Adrenal gland (tissue), 5 donors: ENCODE measurements around the gene ZSWIM8.

ENCODE experiments used
- POLR2A ChIP-seq, 2 donors: fragments of 450-650 bp; IDR thresholded peaks; one replicate each; pipeline ENCODE4 v1.6.1; 2017; ENCODE audit warnings: antibody characterized with exemption in 2 of 2, mild to moderate bottlenecking in 2 of 2, moderate library complexity in 1 of 2
- TF ChIP-seq, protein P1 (sequence below), 6 experiments: fragments of 450-650 bp in 4 of 6; fragments of 200-600 bp in 2 of 6; sonication (generic) in 1 of 6; IDR thresholded peaks; 1 replicate in 5 of 6; 2 replicates in 1 of 6; pipeline versions ENCODE4 v1.5.1 to v1.8.0; 2016 to 2021; ENCODE audit warnings: antibody characterized with exemption in 6 of 6, mild to moderate bottlenecking in 2 of 6, moderate library complexity in 1 of 6
- donor health status: DM: no; HTN: no; CAD: no.

DNA sequence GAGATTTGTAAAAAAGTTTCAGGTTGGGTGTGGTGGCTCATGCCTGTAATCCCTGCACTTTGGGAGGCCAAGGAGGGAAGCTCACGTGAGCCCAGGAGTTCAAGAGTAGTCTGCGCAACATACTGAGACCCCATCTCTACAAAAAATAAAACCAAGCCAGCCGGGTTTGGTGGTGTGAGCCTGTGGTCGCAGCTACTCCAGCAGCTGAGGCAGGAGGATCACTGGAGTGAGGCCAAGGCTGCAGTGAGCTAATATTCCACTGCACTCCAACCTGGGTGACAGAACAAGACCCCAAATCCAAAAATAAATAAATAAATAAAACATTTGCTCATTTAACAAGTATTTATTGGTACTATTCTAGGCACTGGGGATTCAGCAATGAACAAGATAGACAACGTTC lies 5.1 kb upstream of the ZSWIM8 start:
- TF ChIP-seq, protein P1, sequence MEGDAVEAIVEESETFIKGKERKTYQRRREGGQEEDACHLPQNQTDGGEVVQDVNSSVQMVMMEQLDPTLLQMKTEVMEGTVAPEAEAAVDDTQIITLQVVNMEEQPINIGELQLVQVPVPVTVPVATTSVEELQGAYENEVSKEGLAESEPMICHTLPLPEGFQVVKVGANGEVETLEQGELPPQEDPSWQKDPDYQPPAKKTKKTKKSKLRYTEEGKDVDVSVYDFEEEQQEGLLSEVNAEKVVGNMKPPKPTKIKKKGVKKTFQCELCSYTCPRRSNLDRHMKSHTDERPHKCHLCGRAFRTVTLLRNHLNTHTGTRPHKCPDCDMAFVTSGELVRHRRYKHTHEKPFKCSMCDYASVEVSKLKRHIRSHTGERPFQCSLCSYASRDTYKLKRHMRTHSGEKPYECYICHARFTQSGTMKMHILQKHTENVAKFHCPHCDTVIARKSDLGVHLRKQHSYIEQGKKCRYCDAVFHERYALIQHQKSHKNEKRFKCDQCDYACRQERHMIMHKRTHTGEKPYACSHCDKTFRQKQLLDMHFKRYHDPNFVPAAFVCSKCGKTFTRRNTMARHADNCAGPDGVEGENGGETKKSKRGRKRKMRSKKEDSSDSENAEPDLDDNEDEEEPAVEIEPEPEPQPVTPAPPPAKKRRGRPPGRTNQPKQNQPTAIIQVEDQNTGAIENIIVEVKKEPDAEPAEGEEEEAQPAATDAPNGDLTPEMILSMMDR (IDR thresholded peaks at IDR 0.05), result no peak
- TF ChIP-seq POLR2A (IDR thresholded peaks at IDR 0.05), result no peak
